Mesothelial cell of epicardium (in vitro differentiated cells): Measurements from ENCODE around the gene DHRS11. TPM values are rescaled to one million over a fixed set of nuclear protein-coding genes. Genes with fewer than 3 reads are reported as not detected.

Experiments used
- DNase-seq, 2 experiments: peaks; one replicate each; pipeline ENCODE4 v3.0.0; 2021; ENCODE audit warnings: low spot score in 2 of 2; ENCODE audit not compliant: unreplicated experiment in 2 of 2
- H3K27ac Mint-ChIP-seq: 2 replicates; pipeline ENCODE4 v1.8.0; 2021; ENCODE audit warnings: mixed read lengths
- H3K27me3 Mint-ChIP-seq: 2 replicates; pipeline ENCODE4 v1.8.0; 2021; ENCODE audit warnings: low read depth, mixed read lengths
- H3K36me3 Mint-ChIP-seq: 2 replicates; pipeline ENCODE4 v1.8.0; 2021; ENCODE audit warnings: mixed read lengths
- H3K4me1 Mint-ChIP-seq: 2 replicates; pipeline ENCODE4 v1.8.0; 2021; ENCODE audit warnings: mixed read lengths
- H3K4me3 Mint-ChIP-seq: 2 replicates; pipeline ENCODE4 v1.8.0; 2021; ENCODE audit warnings: mild to moderate bottlenecking, moderate library complexity, mixed read lengths
- H3K9me3 Mint-ChIP-seq: 2 replicates; pipeline ENCODE4 v1.8.0; 2021; ENCODE audit warnings: mixed read lengths
- total RNA-seq: library from RNA; stranded (reverse); gene quantifications from 3 replicates; pipeline ENCODE4 v1.2.1, GENCODE V29; 2021
- TF ChIP-seq, protein P1 (sequence below): fragments of 200-600 bp; sonication (generic); IDR thresholded peaks from one replicate; pipeline ENCODE4 v1.5.0; 2021; ENCODE audit warnings: antibody characterized with exemption; ENCODE audit not compliant: unreplicated experiment

DHRS11 gene
- total RNA-seq, 1 donor from 2014 or later, result 15.0 TPM

DNA sequence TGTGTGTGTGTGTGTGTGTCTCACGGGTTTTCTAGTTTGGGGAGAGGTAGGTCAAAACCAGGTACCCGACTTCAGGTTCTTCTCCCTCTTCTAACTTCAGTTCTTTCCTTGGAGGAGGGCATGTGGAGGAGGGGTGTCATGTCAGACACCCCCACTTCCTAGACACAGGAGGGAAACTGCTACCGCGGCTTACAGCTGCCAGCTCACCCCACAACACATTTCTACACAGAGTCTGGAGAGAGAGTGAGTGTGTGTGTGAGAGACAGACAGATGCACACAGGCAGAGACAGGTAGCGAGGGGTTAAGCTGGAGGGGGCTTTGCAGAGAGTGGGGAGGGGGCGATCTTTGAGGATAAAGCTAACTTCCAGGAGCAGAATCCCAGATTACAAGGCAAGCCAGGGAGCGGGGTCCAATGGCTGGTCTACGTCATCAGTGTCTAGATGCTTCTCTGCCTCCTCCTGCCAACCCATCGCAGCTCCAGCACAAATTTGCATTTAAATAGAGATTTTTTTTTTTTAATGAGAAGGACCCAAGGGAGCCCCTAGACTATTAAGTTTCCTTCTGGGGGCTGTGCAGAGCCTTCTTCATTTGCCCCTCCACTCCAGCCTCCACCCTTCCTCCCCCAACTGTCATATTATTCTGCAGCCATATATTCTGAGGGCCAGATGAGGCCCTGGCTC is 58.6 kb downstream of the DHRS11 start:
- no peaks in the 10 kb centered on the region for H3K36me3 Mint-ChIP-seq
- H3K27me3 Mint-ChIP-seq, result peaks cover 64% of the 10 kb centered on the region
- TF ChIP-seq, protein P1, sequence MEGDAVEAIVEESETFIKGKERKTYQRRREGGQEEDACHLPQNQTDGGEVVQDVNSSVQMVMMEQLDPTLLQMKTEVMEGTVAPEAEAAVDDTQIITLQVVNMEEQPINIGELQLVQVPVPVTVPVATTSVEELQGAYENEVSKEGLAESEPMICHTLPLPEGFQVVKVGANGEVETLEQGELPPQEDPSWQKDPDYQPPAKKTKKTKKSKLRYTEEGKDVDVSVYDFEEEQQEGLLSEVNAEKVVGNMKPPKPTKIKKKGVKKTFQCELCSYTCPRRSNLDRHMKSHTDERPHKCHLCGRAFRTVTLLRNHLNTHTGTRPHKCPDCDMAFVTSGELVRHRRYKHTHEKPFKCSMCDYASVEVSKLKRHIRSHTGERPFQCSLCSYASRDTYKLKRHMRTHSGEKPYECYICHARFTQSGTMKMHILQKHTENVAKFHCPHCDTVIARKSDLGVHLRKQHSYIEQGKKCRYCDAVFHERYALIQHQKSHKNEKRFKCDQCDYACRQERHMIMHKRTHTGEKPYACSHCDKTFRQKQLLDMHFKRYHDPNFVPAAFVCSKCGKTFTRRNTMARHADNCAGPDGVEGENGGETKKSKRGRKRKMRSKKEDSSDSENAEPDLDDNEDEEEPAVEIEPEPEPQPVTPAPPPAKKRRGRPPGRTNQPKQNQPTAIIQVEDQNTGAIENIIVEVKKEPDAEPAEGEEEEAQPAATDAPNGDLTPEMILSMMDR, result no peak
- H3K4me3 Mint-ChIP-seq, result no peak overlapping the region
- no peak for DNase-seq
- H3K9me3 Mint-ChIP-seq, result no peaks in the 10 kb centered on the region
- H3K4me1 Mint-ChIP-seq, result peaks cover 2% of the 10 kb centered on the region
- H3K27ac Mint-ChIP-seq, result no peak overlapping the region

Other genes starting within 250 kb of the DHRS11 start
- not detected in 3 replicates for gene TBC1D3H, start 203.4 kb upstream of the DHRS11 start, total RNA-seq
- gene ZNHIT3, start 105.2 kb upstream of the DHRS11 start, total RNA-seq, result 34.8 to 37.2 TPM (median 35.6 TPM) in 3 replicates
- gene MYO19, start 57.0 kb upstream of the DHRS11 start, total RNA-seq, result 77.3 to 82.8 TPM (median 82.4 TPM) in 3 replicates
- gene PIGW, start 56.9 kb upstream of the DHRS11 start, total RNA-seq, result 8.8 to 10.0 TPM (median 9.3 TPM) in 3 replicates
- 67.5 to 71.2 TPM (median 69.8 TPM) in 3 replicates for gene GGNBP2, start 47.0 kb upstream of the DHRS11 start, total RNA-seq
- gene MRM1, start 9.7 kb downstream of the DHRS11 start, total RNA-seq, result 5.1 to 5.6 TPM (median 5.4 TPM) in 3 replicates